A673 (cell line): ENCODE measurements around the gene SARDH. TPM values are rescaled to one million over a fixed set of nuclear protein-coding genes. Genes with fewer than 3 reads are reported as not detected.

Experiments used
- BruUV-seq: library from RNA; stranded (reverse); fragments of 400-500 nt; replicated peaks from 2 replicates; lab custom pipeline; 2021; lab: Mats Ljungman, UMichigan
- CTCF ChIA-PET: fragments of 300-600 bp; sonication (Branson Sonifier 250); formaldehyde crosslinking; loops from one replicate; lab custom pipeline; 2022; ENCODE audit warnings: antibody characterized with exemption; lab: Charles Lee
- POLR2A ChIA-PET: fragments of 300-600 bp; sonication (Branson Sonifier 250); formaldehyde crosslinking; loops from one replicate; lab custom pipeline; 2022; ENCODE audit warnings: antibody characterized with exemption; ENCODE audit not compliant: low non-redundant PET; lab: Charles Lee
- DNase-seq: peaks from one replicate; pipeline ENCODE4 v3.0.0-alpha.2; 2015; ENCODE audit warnings: low spot score
- H3K27ac ChIP-seq: fragments of 200-600 bp; sonication (generic); 2 replicates; pipeline ENCODE4 v1.5.1; 2016; ENCODE audit warnings: mixed run types, low read depth, mild to moderate bottlenecking, mixed read lengths, antibody characterized with exemption, low read length; ENCODE audit not compliant: poor library complexity, severe bottlenecking
- H3K27me3 ChIP-seq: fragments of 200-600 bp; sonication (generic); replicated peaks from 2 replicates; pipeline ENCODE4 v1.6.1; 2017; ENCODE audit warnings: mixed run types, low read depth, mild to moderate bottlenecking, mixed read lengths, antibody characterized with exemption, low read length; ENCODE audit not compliant: insufficient read depth, poor library complexity
- H3K36me3 ChIP-seq: fragments of 200-600 bp; sonication (generic); 2 replicates; pipeline ENCODE4 v1.6.1; 2016; ENCODE audit warnings: mixed run types, mild to moderate bottlenecking, mixed read lengths, antibody characterized with exemption, low read length; ENCODE audit not compliant: insufficient read depth, poor library complexity, severe bottlenecking
- H3K4me1 ChIP-seq: fragments of 200-600 bp; sonication (generic); 2 replicates; pipeline ENCODE4 v1.6.1; 2017; ENCODE audit warnings: mixed run types, mild to moderate bottlenecking, mixed read lengths, antibody characterized with exemption, low read length; ENCODE audit not compliant: insufficient read depth, poor library complexity, severe bottlenecking
- H3K4me3 ChIP-seq: fragments of 200-600 bp; sonication (generic); 2 replicates; pipeline ENCODE4 v1.5.1; 2016; ENCODE audit warnings: low read depth, mixed run types, mild to moderate bottlenecking, mixed read lengths, low read length; ENCODE audit not compliant: poor library complexity, severe bottlenecking
- H3K9me3 ChIP-seq: fragments of 200-600 bp; sonication (generic); 2 replicates; pipeline ENCODE4 v1.6.1; 2016; ENCODE audit warnings: mixed run types, low read depth, mild to moderate bottlenecking, mixed read lengths, antibody characterized with exemption, low read length; ENCODE audit not compliant: poor library complexity, severe bottlenecking
- CTCF ChIP-seq: fragments of 300-800, 200-600 bp; sonication (generic); conservative IDR thresholded peaks from 2 replicates; pipeline ENCODE4 v1.5.1; 2017; ENCODE audit warnings: low read depth, mild to moderate bottlenecking, antibody characterized with exemption, low read length, moderate library complexity, mixed read lengths
- EZH2 ChIP-seq: fragments of 200-600 bp; sonication (generic); IDR thresholded peaks from 2 replicates; pipeline ENCODE4 v1.6.1; 2017; ENCODE audit warnings: borderline replicate concordance, low read depth, mild to moderate bottlenecking, mixed read lengths, antibody characterized with exemption, low read length; ENCODE audit not compliant: poor library complexity, severe bottlenecking
- intact Hi-C: fragments of 100-400 bp; cut with micrococcal nuclease; formaldehyde crosslinking; loops from one replicate; pipeline ENCODE4 v1.10.0; 2022; ENCODE audit not compliant: unreplicated experiment
- total RNA-seq: library from RNA; stranded (reverse); gene quantifications from 2 replicates; pipeline ENCODE4 v1.2.3, GENCODE V29; 2021

Gene SARDH
- total RNA-seq, 1 experiment from 2014 or later: 0.37 TPM

- no peak for DNase-seq
- Histone ChIP-seq H3K9me3 (no peaks in the 10 kb centered on the region), H3K36me3 (no peaks in the 10 kb centered on the region), H3K27me3 (no peaks in the 10 kb centered on the region), H3K27ac (no peak overlapping the region), H3K4me3 (no peak overlapping the region), H3K4me1 (peaks cover 9% of the 10 kb centered on the region)
- CTCF ChIA-PET: no interaction called here
- TF ChIP-seq EZH2 (no peak), CTCF (no peak)
- no TSS peak for BruUV-seq
- POLR2A ChIA-PET: interaction anchor here (0.5 kb wide), 1 partner anchor 135 kb away, joined by 12 read pairs; no protein-coding TSS in a partner anchor
- intact Hi-C loops: no loop called here
These were observed 19.4 kb downstream of the SARDH start for GRCh38 chr9:133718563-133719315.

GRCh38 chr9:133717113-133718031, 20.8 kb downstream of the SARDH start:
- intact Hi-C loops: no loop called here
- no peak overlapping the region for H3K27ac ChIP-seq
- H3K9me3 ChIP-seq: no peaks in the 10 kb centered on the region
- peaks cover 9% of the 10 kb centered on the region for H3K4me1 ChIP-seq
- no peaks in the 10 kb centered on the region for H3K27me3 ChIP-seq
- TF ChIP-seq CTCF (no peak), EZH2 (no peak)
- no peaks in the 10 kb centered on the region for H3K36me3 ChIP-seq
- CTCF ChIA-PET: no interaction called here
- POLR2A ChIA-PET: no interaction called here
- H3K4me3 ChIP-seq: no peak overlapping the region
- DNase-seq: no peak
- BruUV-seq: no TSS peak

- Histone ChIP-seq H3K9me3 (no peaks in the 10 kb centered on the region), H3K36me3 (no peaks in the 10 kb centered on the region), H3K4me3 (no peak overlapping the region), H3K27me3 (no peaks in the 10 kb centered on the region), H3K4me1 (peaks cover 9% of the 10 kb centered on the region), H3K27ac (no peak overlapping the region)
- intact Hi-C loops: no loop called here
- no TSS peak for BruUV-seq
- POLR2A ChIA-PET: no interaction called here
- DNase-seq: no peak
- CTCF ChIA-PET: no interaction called here
- no peak for TF ChIP-seq CTCF
These were observed 21.5 kb downstream of the SARDH start for GRCh38 chr9:133716564-133717112.
